K562 (cell line): ENCODE measurements around the gene MACROH2A2. TPM values are rescaled to one million over a fixed set of nuclear protein-coding genes. Genes with fewer than 3 reads are reported as not detected.

Experiments
- HDAC8 ChIP-seq: fragments of 450-650 bp; IDR thresholded peaks from 2 replicates; pipeline ENCODE4 v1.6.1; 2016; ENCODE audit warnings: mild to moderate bottlenecking, missing genetic modification characterization, moderate library complexity, missing compliant biosample characterization
- JUND ChIP-seq, 2 experiments: IDR thresholded peaks; 2 replicates in 1 of 2; 3 replicates in 1 of 2; pipeline ENCODE4 v1.6.1; 2011; ENCODE audit warnings: borderline replicate concordance in 2 of 2, low read depth in 2 of 2, low read length in 2 of 2, improper control_type of control experiment in 1 of 2, missing biosample characterization in 1 of 2, missing genetic modification characterization in 1 of 2, missing genetic modification reagents in 1 of 2
- PHF20 ChIP-seq: fragments of 450-650 bp; IDR thresholded peaks from 2 replicates; pipeline ENCODE4 v1.6.1; 2018; ENCODE audit not compliant: partially characterized antibody
- PTTG1 ChIP-seq: fragments of 450-650 bp; IDR thresholded peaks from 2 replicates; pipeline ENCODE4 v1.6.1; 2016; ENCODE audit warnings: low read depth, mild to moderate bottlenecking, missing genetic modification characterization, missing compliant biosample characterization
- RNF2 ChIP-seq: sonication (generic); IDR thresholded peaks from 2 replicates; pipeline ENCODE4 v1.6.1; 2016
- TAF15 ChIP-seq: fragments of 200-400 bp; formaldehyde crosslinking; IDR thresholded peaks from 2 replicates; pipeline ENCODE4 v1.6.1; 2017; ENCODE audit warnings: mild to moderate bottlenecking, low read depth, low read length, moderate library complexity
- ZNF165 ChIP-seq: fragments of 250-450 bp; sonication (Bioruptor Pico); IDR thresholded peaks from 2 replicates; pipeline ENCODE4 v1.4.0; 2020; ENCODE audit warnings: borderline replicate concordance
- ZSCAN32 ChIP-seq: fragments of 450-650 bp; formaldehyde crosslinking; IDR thresholded peaks from 2 replicates; pipeline ENCODE4 v1.4.0; 2020; ENCODE audit warnings: mild to moderate bottlenecking, moderate library complexity
- polyA plus RNA-seq, 8 experiments: library from polyadenylated mRNA; depleted of rRNA in 4 of 8; stranded (reverse) in 5 of 8; unstranded in 3 of 8; fragments of >200 nt; fragmentation: Nextera tagmentation in 2 of 8; fragmentation: Illumina TruSeq in 1 of 8; extraction: Ambion mirVana in 2 of 8; extraction: Trizol in 1 of 8; gene quantifications; 2 replicates each; pipeline versions ENCODE4 v1.2.1 to v1.2.3, GENCODE V29; 2011 to 2014; ENCODE audit warnings: inconsistent platforms in 1 of 8, missing spikeins in 1 of 8
- total RNA-seq, 7 experiments: library from RNA; depleted of rRNA in 6 of 7; stranded (reverse); fragments of >200 nt in 6 of 7; fragmentation: Illumina TruSeq in 2 of 7; extraction: Trizol in 2 of 7; gene quantifications; 2 replicates each; pipeline versions ENCODE4 v1.2.1 to v1.2.3, GENCODE V29; 2011 to 2021; ENCODE audit warnings: low replicate concordance in 1 of 7
- TF ChIP-seq, protein P1 (sequence below): fragments of 250-450 bp; sonication (Bioruptor Pico); IDR thresholded peaks from 2 replicates; pipeline ENCODE4 v1.4.0; 2020; ENCODE audit warnings: mild to moderate bottlenecking, moderate library complexity, borderline replicate concordance
- TF ChIP-seq, protein P2 (sequence below): IDR thresholded peaks from 3 replicates; pipeline ENCODE4 v1.6.1; 2011; ENCODE audit warnings: borderline replicate concordance, mild to moderate bottlenecking, moderate library complexity; ENCODE audit not compliant: insufficient read length; ENCODE audit errors: extremely low read depth
- TF ChIP-seq, protein P3 (sequence below), 2 experiments: fragments of 450-650 bp in 1 of 2; sonication (generic) in 1 of 2; formaldehyde crosslinking; conservative IDR thresholded peaks; 2 replicates each; pipeline versions ENCODE4 v1.4.0 to v1.8.1; 2020 to 2022; ENCODE audit warnings: mild to moderate bottlenecking in 1 of 2, missing genetic modification reagents in 1 of 2

Gene MACROH2A2
- total and polyA plus RNA-seq, 9 of the 15 experiments (the other 6 are each of a cell fraction or from before 2014, with no cell fraction given) = 0.07 TPM; not detected in 8

DNA sequence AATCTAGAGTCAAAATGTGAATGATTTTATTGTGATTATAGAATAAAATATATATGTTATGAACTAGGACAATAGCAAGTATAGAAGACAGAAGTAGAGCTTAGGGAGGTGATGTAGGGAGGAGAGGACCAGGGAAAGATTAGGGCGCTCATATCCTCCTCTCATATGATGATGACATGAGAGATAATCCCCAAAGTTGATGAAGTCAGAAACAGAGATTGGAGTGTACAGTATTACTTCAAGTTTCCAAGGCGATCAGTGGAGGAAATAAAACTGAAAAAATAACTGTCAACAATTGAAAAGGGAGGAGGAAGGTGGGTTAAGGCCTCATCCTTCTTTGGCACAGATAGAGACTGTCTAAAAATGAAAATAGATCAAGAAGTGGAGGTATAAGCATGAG lies 14.9 kb downstream of the MACROH2A2 start (continued):
- TF ChIP-seq, protein P1, sequence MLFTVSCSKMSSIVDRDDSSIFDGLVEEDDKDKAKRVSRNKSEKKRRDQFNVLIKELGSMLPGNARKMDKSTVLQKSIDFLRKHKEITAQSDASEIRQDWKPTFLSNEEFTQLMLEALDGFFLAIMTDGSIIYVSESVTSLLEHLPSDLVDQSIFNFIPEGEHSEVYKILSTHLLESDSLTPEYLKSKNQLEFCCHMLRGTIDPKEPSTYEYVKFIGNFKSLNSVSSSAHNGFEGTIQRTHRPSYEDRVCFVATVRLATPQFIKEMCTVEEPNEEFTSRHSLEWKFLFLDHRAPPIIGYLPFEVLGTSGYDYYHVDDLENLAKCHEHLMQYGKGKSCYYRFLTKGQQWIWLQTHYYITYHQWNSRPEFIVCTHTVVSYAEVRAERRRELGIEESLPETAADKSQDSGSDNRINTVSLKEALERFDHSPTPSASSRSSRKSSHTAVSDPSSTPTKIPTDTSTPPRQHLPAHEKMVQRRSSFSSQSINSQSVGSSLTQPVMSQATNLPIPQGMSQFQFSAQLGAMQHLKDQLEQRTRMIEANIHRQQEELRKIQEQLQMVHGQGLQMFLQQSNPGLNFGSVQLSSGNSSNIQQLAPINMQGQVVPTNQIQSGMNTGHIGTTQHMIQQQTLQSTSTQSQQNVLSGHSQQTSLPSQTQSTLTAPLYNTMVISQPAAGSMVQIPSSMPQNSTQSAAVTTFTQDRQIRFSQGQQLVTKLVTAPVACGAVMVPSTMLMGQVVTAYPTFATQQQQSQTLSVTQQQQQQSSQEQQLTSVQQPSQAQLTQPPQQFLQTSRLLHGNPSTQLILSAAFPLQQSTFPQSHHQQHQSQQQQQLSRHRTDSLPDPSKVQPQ (CRISPR knock-in tag) = no peak
- TF ChIP-seq TAF15 (no peak), ZNF165 (no peak), RNF2 (no peak), HDAC8 (tag) (no peak), PHF20 (no peak), JUND (IDR thresholded peaks at IDR 0.05; ENCODE audit: borderline replicate concordance, low read depth, low read length) (no peak), JUND (tag; IDR thresholded peaks at IDR 0.05; ENCODE audit: borderline replicate concordance, low read depth, low read length) (no peak), PTTG1 (no peak), ZSCAN32 (CRISPR knock-in tag) (no peak)
- TF ChIP-seq, protein P2, sequence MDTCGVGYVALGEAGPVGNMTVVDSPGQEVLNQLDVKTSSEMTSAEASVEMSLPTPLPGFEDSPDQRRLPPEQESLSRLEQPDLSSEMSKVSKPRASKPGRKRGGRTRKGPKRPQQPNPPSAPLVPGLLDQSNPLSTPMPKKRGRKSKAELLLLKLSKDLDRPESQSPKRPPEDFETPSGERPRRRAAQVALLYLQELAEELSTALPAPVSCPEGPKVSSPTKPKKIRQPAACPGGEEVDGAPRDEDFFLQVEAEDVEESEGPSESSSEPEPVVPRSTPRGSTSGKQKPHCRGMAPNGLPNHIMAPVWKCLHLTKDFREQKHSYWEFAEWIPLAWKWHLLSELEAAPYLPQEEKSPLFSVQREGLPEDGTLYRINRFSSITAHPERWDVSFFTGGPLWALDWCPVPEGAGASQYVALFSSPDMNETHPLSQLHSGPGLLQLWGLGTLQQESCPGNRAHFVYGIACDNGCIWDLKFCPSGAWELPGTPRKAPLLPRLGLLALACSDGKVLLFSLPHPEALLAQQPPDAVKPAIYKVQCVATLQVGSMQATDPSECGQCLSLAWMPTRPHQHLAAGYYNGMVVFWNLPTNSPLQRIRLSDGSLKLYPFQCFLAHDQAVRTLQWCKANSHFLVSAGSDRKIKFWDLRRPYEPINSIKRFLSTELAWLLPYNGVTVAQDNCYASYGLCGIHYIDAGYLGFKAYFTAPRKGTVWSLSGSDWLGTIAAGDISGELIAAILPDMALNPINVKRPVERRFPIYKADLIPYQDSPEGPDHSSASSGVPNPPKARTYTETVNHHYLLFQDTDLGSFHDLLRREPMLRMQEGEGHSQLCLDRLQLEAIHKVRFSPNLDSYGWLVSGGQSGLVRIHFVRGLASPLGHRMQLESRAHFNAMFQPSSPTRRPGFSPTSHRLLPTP = no peak
- TF ChIP-seq, protein P3, sequence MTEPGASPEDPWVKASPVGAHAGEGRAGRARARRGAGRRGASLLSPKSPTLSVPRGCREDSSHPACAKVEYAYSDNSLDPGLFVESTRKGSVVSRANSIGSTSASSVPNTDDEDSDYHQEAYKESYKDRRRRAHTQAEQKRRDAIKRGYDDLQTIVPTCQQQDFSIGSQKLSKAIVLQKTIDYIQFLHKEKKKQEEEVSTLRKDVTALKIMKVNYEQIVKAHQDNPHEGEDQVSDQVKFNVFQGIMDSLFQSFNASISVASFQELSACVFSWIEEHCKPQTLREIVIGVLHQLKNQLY (CRISPR knock-in tag; conservative IDR thresholded peaks at IDR 0.05) = no peak
